Central memory CD4-positive, alpha-beta T cell (primary cell): Measurements from ENCODE around the gene BARX2.

Experiments used
- DNase-seq: peaks from one replicate; pipeline ENCODE4 v3.0.0; 2022

BARX2 gene

DNA sequence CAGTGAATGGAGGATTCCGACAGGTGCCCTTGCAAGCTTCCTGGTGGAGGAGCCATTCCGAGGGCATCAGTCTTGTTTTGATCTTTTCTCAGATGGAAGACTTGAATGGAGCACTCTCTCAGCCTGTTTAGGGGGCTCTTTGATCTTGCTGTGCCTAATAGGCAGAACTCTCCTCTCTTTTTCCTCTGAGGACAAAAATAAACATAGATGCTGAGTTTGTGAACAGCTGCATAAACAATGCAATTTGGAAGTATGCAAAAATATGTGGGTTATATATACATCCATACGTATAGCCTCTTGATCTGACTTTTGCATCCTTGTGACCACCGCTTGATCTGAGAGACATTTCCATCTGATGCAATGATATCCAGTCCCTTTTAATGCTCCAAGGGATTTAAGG is 29.1 kb downstream of the BARX2 start:
- DNase-seq: no peak

DNA sequence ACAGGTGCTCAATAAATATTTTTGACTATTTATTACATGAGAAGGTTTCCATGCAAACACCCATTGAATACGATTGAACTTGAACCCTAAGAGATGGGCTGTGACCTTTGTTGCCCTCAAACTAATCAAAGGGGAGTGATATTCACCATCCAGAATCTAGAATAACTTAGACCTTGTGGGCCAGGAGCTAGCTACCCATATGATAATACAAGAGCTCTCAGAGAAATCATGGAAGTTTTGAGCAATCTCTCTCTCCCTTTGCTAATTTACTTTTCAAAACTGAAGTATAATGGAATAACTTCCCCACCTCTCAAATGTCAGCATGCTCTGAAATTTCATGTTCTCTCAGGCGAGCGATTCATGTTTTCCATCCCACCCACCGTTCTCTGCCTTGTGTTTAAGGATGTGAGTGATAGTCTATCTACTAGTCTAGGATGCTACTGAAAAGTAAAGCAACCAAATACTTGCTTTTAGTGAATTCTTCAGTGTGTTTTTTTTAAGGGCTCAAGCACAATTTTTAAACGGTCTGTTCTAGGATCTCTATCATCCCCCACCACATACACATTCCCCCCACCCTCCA is 33.3 kb downstream of the BARX2 start:
- DNase-seq: no peak

DNA sequence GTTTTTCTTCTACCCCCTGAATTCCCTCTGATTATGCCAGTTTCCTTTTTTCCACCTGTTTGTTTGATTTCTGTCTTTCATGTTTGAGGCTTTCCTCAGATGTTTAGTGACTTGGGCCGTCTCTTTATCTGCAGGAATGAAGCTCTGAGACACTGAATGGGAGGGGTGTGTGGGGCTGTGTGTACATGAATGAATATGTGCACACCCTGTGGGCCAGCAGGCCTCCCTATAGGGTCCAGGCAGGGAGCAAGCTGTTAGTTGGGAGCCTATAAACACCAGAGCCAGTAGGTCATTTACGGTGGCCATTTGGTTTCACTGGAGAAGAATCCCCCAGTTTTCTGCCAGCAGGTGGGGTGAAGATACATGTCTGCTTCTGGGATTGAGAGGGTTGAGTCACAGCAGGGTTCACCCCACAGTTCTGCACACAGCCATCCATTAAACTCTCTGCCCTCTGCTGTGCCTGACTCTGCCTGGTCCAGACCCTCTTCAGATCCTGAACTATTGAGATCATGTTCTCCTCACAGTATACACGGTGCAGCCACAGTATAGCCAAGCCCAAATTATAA is 34.8 kb downstream of the BARX2 start:
- no peak for DNase-seq

DNA sequence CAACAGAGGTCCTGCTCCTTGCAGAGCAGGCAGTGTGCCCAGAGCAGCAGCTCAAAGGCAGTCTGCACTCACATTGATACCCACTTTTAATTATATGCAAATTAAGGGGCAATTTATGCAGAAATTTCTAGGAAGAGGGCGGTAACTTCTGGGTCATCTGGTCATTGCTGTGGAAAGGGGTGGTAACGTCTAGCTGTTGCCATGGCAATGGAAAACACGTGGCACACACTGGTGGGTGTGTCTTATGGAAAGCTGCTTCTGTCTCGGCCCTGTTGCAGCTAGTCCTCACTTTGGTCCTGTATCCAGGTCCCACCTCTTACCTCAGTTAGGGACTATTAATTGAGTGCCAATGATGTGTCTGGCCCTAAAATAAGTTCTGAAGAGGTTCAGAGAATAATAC is 36.8 kb downstream of the BARX2 start:
- DNase-seq: no peak

DNA sequence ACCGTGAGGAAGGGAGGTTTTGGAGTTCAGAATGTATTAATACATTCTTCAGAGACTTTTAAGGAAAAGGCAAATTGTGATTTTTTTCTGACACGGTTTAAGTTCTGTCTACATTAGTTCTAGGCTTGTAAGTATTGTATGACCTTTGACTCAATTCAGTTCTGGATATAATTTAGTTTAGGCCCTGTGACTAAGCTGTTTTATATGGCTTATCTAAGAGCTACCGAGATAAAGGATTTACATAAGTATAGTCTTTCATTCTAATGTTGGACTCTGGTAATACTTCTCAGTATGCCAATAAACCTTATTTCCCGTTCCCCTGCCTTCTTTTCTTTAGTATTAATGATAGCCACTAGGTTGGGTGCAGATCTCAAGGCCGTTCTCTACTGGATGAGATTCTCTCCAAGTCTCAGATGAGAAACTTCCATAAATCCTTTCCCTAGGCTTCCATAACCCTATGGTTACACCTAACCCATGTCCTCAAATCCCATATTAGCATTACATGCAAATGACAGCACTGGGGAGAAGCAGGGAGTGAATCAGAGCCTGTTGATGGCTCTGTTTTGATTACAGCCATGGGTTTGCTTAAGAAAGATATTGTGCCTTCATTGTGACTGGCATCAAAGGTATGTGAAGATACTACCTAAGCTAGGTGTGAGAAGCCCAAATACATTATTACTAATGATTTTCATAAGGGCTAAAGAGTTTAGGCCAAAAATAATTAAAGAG is 38.7 kb downstream of the BARX2 start:
- DNase-seq: no peak

DNA sequence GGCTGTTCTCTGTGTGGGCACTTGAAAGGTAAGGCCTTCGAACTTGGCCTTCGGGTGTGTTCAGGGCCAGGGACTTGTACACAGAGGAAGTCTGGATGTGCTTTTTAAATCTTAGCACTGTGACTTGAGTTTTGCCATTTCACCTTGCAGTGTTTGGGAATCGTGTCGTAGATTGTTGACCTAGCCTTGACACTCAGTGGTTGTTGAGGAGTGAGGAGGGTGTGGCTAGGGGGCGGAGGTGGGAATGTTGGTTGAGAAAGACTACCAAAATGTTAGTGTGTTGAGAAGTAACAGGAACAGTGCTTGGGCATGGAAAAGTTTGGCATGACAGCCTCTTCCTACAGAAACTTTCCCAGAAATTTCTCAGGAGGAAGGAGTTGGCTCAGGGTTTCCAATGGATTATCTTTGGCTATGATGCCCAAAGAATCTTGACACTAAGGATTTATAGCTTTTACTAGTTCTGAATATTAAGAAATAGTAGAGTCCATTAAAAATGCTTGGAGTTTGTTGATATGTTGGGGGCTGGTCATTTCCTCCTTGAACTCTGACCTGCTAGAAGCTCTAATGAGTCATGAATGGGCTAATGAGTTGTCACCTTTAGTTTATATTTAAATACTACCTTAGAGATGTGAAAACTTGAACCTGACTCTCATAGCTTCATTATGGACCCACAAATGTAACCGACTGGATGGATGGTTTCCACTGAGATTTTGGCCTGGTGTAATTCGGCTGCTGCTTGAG is 40.6 kb downstream of the BARX2 start:
- DNase-seq: no peak

DNA sequence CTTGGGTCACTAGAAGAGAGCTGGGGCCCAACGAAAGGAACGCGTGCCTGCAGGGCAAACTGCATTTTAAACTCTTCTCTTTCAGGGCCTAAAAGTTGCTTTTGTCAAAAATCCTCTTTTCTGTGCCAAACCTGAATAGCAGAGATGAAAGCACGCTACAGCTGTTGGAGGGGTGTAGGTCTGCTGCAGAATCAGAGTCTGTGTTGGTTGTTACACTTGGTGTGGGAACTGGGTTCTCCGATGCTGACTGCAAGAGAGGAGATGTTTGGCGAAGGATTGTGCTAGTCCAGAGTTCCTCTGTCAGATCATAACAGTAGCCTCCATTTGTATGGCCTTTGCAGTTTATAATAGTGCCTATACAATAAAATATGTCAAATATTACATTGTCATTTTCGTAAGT is 41.8 kb downstream of the BARX2 start:
- DNase-seq: no peak

DNA sequence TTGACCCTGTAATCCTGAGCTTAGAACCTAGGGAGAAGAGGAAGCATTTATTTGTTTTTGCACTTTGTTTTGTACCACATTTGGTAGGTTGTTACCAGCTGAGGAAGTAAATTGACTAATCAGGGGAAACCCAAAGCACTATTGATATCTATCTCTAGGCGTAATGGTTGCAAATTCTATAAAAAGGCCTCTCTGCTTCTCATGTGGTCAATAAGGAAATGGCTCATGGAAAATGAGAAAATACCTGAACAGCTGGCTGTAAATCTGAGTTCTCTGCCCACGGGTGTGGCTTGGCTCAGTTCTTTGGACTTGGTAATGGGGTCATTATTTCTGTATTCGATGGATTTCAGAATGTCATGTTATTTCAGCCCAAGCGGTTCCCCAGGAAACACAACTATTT is 42.4 kb downstream of the BARX2 start:
- no peak for DNase-seq

DNA sequence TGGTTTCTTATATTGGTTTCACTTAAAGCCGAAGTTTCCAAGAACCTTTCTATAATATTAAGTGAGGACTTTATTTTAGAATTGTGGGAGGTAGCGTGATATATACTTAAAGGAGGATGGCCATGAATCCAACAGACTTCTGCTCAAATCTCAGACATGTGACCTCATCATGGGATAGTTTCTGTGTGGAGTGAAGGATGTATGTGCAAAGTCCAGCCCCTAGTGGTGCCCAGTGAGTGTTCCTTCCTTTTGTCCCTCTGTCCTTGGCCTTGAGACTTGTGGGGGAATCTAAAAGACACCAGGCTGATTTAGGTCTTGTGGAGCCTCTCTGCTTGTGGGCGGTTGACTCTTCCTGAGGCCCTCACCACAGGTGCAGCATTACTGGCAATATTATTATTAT is 43.7 kb downstream of the BARX2 start:
- DNase-seq: no peak

DNA sequence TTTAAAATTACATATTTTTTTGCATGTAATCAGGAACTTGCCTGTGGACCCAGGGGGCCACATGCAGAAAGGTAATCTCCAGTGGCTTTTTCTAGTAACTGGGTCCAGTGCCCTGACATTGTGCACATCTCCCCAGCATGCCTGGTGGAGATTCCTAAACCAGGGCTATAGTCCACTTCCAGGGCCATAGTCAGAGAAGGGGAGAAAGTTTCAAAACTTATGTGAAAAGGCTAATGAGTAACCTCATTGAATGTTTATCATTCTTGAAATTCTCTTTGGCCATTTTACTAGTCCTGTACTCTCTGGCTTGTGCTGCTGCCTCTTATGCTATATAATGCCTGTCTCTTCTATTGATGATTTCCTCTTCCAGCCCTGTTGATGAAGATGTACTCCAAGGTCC is 47.8 kb downstream of the BARX2 start:
- DNase-seq: no peak

DNA sequence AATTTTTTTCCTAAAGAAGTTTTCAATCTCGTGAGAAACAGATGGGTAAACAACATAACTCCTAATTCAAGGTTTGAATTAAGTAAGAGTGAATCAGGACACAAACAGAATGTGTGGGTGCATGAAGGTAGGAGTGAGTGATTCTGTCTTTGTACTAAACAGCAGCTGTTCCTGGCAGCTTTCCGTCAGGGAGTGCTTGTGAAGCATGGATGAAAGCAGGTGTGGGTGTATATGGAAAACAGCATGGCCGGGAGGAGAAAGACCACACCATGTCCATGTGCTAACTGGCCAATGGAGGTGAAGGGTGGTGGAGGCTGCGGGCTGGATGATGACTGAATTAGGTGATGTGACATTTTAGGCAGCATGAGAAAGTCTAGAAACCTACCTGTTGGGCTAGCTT is 49.6 kb downstream of the BARX2 start:
- DNase-seq: no peak

DNA sequence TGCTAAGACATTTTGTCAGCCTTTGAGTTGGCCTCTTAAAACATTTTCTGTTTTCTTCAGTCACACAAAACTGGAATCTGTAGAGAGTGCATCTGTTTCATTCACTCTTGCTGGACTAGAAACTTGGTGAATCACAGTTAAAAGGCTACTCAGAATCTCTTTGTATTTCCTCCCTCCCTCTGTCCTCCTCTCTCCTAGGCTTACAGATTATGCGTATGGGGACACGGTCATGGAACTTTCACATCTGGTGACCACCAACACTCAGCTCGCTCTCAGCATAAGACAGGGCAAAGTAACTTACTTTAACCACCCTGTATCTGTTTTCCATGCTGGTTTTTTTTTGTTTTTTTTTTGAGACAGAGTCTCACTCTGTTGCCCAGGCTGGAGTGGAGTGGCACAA is 50.4 kb downstream of the BARX2 start:
- DNase-seq: no peak

DNA sequence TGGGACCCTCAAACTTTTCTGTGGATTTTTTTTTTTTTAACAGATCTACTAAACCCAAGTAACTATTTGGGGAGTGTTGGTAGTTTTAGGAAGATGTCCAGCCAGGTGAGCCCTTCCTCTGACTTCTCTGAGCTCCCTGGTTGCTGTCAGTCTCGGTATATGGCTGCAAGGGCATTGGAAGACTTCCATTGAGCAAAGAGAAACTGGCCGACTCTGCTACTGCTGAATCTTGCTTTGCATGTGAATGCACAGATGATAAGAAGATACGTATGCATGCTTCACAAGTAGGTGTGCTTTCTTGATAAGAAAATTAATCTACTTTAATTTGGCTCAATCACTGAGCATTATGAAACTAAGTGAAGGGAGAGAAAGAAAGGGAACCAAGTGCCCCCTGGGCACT is 51.1 kb downstream of the BARX2 start:
- no peak for DNase-seq

DNA sequence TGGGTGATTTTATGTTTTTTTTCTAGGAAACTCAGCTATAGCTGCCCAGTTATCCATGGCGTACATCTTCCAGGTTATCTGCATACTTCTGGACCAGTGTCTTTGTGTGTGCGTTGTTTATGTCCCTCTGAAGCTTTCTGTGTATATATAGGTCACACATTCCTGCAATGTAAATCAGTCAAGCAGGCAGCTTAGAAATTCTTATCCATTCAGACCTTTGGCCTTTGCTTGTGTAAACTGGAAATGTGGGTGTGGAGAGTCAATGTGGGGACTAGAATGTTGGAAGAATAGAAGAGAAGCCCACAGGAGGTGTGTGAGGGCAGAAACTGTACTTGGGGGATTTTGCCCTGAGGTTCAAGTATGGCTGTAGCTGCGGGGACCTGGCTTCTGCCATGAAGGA is 51.7 kb downstream of the BARX2 start:
- no peak for DNase-seq

DNA sequence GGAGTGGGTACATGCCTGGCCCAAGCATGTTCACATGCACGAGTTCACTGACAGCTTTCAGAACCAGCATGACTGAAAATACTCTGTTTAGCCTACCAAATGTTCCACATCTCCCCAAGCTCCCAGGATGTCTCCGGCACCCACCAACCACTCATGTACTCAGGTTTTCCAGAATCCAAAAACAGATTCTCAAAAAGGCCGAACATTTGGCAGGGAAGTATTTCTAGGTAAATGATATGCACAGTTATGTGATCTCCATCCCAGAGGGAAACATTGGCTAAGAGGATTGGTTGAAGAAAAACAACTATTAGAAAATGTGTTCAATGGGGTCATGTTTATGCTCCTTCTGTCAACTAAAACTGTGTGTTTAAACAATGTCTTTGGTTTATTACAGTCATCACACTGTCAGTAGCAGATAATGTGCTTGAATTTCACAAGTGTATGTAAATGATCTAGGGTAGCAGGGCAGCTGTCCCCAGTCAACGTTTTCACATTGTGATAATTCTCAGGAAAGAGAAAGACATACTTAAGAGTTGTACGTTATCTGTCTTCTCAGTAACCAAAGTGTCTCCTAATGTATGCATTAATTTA is 52.3 kb downstream of the BARX2 start:
- DNase-seq: no peak

DNA sequence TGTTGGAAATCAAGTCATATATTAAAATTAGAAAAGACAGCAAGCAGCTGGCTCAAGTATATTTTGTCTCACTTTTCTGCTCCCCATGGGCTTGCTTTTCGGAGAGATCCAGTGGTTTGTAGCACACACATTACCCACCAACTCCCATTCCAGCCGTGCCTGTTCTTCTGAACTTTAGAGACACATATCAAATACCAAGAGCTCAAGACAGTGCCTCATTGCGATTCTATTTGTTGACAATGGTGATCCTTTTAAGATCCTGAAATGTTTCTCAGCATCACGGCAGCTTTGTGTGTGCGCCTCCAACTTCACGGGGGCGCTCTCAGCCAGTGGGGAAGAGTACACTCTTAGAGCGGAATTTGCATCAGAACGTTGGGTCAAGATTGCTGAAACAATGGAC is 52.9 kb downstream of the BARX2 start:
- DNase-seq: no peak

DNA sequence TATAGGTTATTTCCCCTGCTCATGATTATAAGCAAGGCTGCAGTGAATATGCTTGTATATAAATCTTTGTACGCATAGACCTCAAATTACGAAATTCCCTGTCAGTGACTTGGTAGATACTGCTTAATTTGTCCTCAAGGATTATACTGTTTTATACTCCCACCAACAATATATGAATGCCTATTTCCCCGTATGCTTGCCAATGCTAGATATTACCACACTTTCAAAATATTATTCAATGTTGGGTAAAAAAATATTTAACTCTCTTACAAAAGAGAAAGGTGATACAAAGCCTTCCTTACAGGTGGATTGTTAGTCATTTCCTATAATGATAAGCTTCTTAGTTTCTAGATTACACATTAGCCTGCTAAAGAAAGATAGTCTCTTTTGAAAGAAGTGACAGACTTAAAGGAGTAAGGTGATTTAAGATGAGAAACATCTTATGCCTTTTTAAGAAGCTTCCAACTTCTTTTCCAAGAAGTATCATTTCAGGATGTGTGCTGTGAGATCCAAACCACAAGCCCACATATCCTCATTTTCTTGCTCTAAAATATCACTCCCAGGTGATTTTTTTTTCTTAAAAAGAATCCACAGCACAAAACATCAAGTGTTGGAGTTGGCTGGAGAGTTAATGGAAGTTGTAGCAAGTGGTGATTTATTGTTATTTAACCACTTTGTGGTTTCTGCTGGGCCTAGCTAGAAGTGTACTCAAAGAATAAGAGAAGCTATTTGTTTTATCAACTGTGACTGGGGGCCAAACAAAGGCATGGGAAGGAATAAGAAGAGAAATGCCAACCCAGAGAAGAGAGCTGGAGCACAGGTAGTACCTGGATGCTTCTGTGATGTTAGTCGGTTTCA is 59.2 kb downstream of the BARX2 start:
- no peak for DNase-seq

DNA sequence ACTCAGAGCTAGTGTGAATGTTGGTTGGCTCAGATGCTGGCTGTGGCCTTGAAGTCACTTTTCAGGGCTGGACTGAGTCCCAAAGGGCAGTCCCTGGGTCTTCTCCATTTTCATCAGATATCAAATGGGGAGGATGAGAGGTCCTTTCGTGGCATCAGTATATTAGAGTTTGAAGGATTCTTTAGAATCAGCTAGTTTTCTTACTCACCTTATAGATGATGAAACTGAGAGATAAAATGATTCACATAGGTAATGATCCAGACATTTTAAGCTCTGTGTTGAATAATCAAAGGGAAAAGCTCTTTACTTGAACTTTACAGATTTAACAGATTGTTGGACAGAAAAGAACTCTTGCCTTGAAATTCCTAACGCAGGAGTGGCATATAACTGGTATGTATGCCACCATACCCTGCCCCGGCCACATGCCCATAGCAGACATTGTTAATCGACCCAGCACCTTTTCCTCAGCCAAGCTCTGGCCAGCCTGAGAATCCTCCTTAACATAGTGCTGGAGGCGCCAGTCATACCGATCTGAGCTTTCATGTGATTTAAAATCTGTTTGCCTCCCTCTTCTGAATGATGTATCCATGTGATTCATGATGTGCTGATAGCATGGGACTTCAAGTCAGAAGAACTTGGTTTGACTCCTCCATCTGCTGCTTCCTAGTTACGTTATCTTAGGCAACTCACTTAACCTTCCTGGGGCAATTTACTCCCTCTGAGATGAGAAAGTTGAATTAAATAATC is 60.0 kb downstream of the BARX2 start:
- DNase-seq: no peak

DNA sequence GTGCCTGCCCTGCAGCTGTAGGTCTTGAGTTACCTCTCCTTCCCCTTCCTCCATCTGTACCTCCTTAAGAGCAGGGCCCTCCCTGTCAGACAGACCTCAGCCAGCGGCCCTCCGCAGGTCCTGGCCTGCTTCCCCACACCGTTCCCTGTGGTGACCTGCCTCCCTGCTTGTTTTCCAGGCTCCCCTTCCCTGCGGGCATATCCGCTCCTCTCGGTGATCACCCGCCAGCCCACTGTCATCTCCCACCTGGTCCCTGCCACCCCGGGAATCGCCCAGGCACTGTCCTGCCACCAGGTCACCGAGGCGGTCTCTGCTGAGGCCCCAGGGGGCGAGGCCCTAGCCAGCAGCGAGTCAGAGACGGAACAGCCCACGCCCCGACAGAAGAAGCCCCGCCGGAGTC is 60.9 kb downstream of the BARX2 start:
- no peak for DNase-seq

DNA sequence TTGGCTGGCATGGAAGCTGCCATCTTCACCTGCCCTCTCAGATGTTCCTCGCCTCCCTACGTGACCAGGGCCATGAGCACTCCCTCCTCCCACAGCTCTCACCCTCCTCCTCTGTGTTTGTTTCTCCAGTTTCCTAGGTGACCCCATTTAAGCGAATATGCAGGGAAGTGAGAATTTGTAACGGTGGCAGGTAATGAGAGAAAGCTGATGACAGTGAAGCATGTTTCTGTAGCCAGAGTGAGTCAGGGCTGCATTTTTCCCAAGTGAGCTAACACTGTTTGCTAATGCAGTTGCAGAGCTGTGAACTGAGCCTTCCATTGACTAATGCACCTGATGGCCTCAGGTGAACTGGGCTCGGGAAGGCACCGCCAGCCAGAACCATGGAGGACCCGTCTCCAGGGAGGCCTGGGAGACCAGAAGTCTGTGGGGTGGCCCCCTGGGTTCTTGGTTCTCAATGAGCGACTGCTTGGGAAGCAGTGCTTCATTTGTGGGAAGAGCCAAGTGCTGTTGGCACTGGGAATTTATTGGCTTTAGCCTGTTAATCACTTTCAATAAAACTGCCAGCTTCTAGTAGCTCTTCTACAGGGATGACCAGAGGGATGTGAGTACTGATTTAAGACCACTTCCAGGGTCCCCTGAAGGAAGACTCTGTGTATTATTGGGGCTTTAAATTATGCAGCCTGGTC is 64.5 kb downstream of the BARX2 start:
- DNase-seq: no peak

DNA sequence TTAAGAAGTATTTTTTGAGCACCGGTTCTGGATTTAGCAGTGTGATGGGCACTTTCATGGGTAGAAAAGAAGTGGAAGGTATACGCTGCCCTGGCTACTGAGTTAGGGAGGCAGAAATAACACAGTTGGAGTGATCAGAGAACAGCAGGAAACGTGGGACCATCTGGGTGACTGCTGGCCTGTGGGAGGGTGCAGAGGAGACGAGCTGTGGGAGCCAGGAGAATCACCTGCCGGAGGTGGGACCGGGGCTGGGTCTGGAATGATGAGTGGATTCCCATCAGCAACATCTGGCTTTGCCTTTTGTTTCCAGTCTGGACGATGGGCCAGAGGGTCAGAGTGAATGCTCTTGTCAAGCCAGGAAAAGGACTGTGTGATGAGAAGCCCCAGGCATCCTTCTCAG is 66.5 kb downstream of the BARX2 start:
- DNase-seq: no peak
